NCI-H446 (cell line): ENCODE measurements around the gene MAN2A1.

Source experiments
- DNase-seq, 2 experiments: peaks; one replicate each; lab custom pipeline; 2025; lab: John Stamatoyannopoulos, UW

Gene MAN2A1

DNA sequence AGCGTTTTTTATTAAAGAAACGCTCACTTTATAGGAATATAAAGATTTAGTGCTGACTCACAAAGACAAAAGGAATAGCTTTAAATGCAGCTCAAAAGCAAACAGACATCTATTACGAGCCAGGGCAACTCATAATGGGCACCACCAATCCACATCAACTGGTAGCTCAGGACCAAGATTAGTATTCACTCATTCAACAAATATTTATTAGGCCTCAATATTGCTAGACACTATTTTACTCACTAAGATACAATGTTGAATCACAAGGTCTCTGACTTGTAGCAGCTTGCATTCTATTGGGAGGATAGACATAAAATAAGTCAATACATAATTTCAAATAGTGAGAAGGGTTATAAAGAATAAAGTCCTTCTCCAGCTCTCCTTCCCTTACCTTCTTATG, 8.0 kb upstream of the MAN2A1 start:
- no peak for DNase-seq

DNA sequence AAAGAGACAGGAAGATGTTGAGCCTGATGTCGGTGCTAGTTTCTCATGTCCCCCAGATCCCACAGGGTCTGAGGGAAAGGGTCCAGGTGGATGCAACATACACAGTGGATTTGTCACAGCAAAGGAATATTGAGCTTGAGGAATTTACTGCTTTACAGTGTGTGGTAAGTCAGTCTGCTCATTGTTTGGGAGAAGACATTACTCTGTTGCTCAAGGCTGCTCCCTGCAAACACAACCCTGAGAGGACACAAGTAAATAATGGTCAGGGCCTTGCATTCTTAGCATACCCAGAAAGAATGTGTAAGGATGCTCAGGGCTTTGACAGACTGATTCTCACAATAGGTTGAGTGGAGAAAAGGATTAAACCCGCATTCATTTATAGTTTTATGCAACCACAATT, 7.3 kb upstream of the MAN2A1 start:
- DNase-seq, result no peak

DNA sequence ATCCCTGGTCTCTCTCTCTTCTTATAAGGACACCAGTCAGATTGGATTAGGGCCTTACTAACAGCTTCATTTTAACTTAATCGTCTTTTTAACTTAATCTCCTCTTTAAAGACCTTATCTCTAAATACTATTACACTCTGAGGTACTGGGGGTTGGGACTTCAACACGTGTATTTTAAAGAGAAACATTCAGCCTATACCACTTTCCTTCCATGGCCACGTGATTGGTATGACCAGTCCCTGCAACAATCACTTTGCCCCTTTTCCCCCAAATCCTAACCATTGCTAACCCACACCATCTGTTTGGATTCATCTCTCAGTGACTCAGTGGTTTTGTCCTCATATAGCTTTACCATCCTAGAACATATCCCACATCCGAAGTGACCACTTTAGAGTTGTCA, 3.8 kb upstream of the MAN2A1 start:
- DNase-seq, result no peak

- peak; percentile 69 to 81 for DNase-seq
These were observed 1.1 kb upstream of the MAN2A1 start for GRCh38 chr5:109688630-109688969.

GRCh38 chr5:109688970-109689739, 572 bp upstream of the MAN2A1 start:
- peak; percentile 81 to 95 for DNase-seq

DNA sequence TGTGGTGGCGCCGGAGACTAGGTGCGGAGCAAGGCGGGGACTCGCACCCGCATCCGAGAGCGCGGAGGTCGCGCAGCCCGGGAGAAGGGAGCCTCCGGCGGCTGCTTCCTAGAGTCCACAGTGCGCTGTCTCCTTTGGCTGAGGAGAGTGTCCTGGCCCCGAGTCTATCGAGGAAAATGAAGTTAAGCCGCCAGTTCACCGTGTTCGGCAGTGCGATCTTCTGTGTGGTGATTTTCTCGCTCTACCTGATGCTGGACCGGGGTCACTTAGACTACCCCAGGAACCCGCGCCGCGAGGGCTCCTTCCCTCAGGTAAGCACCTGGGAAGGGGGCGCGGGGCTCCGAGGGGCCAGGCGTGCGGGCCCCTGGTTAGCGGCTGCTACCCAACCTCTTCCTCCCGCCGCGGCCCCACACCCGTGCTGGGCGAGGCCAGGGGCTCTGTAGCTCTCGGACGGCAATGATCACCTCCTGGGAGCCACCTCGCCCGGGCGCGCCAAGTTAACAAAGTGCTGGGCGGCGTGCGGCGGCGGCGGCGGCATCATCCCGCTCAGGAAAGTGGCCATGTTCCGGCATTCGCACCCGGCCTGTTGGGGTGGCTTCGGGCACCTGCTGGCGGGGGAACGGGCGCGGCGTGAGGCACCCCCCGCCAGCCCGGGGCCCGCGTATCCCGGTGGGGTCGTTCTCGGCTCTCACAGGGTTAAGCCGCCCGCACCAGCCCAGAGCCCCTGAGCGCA, 681 bp downstream of the MAN2A1 start:
- peak in 1 of 2 experiments; percentile 58 for DNase-seq

DNA sequence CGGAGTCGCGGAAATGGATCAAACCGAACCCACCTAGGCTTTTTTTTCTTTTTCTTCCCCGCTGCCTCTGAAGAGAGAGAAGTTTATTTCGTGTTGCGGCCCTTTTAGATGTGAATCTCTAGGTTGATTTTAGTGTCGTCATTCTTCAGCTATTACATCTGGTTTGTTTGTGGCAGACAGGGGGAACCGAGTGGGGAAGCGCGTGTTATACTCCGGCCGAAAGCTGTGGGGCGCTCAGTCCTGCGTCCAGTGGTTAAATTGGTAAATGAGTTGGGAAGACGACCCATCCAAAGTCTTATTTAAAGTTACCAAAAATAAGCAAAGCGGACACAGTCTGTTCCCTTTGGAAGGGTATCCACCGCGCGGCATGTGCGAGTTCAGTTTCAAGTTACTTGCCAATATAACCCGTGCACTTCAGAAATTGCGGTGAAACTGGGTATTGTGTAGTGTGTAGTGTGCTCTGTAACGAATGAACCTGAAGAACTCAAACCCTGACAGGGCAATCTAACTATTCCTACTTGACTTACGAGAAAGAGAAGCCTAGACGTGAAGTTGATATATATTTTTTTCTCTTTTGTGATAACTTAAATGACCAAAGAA, 1.3 kb downstream of the MAN2A1 start:
- DNase-seq, result peak; percentile 46 to 60

DNA sequence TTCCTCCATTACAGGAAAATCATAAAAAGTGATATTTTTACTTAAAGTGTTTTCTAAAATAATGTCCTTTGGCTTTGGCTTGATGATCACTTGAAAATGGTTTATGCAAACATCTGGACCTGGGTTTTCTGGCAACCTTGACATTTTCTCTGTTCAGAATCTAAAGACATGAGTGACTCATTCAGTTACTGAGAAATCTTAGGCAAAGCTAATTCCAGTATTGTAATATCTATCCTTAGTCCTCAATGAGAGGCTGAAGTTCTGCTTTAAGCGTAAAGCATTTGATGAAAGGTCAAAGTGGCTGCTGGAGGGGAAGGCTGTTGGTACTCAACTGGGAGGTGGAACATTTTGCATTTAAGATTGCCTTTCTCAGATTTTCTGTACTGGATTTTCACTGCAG, 2.3 kb downstream of the MAN2A1 start:
- DNase-seq, result no peak

GRCh38 chr5:109692852-109693251, 3.1 kb downstream of the MAN2A1 start:
- DNase-seq, result no peak

DNA sequence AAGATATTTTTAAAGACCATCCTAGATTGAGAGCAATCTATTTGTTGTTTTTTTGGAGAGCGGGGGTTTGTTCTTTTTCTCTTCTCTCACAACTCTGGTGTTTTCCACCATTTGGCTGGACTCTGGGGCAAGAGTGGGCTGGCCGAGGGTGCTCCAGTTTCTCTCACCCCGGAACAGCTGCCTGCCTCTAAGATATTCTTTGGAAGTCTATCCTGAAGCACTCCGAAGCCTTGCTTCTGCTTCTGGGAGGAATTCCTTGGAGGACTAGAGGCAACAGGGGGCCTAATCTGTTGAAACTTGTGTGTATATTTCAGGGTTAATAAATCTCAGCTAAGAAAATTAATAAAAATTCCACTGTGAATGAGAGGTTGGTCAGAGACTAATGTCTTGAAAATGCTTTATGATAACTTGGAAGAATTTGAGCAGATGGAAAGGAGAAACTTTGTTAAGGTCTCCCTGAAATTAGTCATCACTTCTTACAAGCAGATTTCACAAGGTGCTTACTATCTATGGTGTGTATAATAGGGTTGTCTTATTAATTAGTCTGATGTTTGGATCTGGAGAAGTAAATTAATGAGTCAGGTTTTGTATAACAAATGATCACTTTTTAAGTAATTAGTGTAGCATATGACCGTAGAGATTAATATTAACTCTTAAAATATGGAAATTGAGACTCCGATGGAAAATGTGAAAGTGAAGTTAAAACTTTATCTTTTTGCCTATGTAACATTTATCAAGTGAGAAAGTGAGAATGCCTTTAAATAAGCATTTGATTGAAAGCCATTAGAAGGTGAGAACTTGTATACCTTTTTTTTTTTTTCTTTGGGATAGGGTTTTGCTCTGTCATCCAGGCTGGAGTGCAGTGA, 4.0 kb downstream of the MAN2A1 start:
- DNase-seq, result no peak

DNA sequence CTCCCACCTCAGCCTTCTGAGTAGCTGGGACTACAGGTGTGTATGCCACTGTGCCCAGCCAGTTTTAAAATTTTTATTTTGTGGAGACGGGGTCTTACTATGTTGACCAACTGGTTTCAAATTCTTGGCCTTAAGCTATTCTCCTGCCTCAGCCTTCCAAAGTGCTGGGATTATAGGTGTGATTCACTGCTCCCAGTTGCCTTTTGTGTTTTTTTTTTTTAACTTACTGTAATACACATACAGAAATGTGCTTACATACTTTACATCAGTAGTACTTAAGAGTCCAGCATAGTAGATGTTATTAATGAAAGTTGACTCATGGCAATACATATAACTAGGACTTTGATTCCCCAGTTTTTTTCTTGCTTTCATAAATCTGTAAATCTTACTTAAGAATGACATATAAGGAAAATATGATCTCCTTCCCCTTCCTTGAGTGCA, 4.7 kb downstream of the MAN2A1 start:
- DNase-seq, result no peak

DNA sequence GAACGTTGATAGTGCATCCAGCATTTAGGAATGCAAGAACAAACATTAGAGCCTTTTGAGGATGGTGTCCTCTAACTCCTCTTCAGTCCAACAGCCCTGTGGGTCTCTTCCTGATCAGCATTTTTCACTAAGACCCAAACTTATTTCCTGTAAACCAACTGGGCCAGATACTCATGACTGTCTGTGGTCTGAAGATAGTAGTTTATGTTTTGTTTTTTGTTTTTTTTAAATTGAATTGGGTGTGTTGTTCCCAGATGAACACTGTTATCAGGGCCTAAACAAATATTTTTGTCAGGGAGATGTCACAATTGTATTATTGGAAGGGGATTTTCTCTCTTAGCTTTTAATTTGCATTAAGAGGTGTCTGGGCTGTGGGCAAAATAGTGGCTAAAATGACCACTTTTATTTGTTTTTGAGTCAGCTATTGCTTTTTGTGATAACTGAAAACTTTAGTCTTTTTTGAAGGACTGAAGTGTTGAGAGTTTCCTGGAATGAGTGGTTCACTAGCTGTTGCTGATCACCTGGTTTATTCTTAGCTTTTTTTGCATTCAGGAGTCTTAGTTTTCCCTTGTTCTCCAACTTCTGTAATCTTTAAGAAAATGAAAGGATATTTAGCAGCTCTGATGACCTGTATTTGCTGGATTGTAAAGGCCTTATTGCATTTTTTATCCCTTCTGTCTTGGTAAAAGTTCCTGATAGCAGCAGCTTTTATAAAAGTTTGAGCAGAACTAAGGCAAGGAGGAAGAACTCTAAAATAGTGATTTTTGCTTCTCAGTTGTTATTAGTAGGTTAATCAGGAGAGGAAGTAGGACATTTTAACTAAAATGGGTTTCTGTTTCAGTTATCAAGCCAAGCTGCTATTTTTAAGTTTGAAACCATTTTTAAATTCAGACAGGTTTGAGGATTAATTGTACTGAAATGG, 5.5 kb downstream of the MAN2A1 start:
- no peak for DNase-seq

- no peak for DNase-seq
These were observed 7.6 kb downstream of the MAN2A1 start for GRCh38 chr5:109697339-109697738.

GRCh38 chr5:109700516-109701153, 10.9 kb downstream of the MAN2A1 start:
- DNase-seq, result no peak

GRCh38 chr5:109701252-109701651, 11.5 kb downstream of the MAN2A1 start:
- no peak for DNase-seq

DNA sequence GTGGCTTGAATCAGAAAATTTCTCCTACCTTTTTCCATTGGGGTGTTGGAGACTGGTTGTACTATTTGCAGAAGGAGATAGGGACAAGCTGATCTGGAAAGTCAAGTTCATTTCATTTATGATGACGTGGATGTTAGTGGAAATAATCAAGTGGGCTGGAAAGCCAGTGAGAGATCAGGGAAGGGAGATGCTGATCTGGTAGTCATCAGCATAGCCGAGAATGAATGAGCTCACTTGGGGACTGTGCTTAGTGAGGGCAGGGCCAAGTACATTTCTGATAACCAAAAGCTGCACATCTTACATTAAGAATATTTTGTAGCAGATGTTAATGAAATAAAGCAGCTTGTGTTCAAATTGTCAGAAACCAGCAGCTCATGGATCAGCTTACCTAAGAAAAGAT, 12.1 kb downstream of the MAN2A1 start:
- DNase-seq, result no peak

DNA sequence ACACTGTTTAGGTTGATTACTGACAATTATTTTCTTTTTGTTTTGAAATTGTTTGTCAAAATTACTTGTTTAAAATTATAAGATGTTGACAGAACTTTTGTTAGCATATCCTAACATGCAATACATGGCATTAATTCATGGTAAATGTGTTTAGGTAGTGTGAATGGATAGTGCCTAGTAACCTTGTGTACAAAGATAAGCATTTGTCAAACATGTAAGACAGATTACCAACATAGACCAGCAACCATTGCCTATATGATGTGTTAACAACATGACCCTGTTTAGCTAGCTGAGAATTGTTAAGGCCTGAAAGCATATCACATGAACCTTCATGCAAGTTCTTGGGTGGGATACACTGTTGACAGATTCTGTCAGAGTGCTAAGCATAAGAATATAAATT, 13.4 kb downstream of the MAN2A1 start:
- DNase-seq, result no peak

- no peak for DNase-seq
These were observed 14.1 kb downstream of the MAN2A1 start for GRCh38 chr5:109703829-109704228.

- DNase-seq, result no peak
These were observed 14.7 kb downstream of the MAN2A1 start for GRCh38 chr5:109704282-109704952.

DNA sequence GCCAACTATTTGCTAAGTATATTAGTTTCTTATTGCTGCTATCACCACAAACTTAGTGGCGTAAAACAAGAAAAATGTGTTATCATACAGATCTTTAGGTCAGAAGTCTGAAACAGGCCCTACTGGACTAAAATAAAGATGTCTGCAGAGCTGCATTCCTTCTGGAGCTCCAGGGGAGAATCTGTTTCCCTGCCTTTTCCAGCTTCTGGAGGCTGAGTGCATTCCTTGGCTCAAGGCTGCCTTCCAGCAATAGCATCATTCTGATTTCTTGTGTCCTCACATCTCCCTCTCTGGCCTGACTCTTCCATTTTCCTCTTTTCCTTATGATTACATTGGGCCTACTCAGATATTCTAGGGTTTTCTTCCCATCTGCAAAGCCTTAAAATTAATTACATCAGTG, 15.9 kb downstream of the MAN2A1 start:
- no peak for DNase-seq
